GM18511 (cell line): Measurements from ENCODE around the gene TFCP2L1.

Source experiments
- ATAC-seq: cut with Tn5 transposase; IDR thresholded peaks from one replicate; pipeline ENCODE4 v1.9.1; 2021; ENCODE audit warnings: mild to moderate bottlenecking, moderate library complexity; ENCODE audit not compliant: unreplicated experiment

The TFCP2L1 gene

GRCh38 chr2:121295911-121296650 lies 11.1 kb upstream of the TFCP2L1 start:
- no peak for ATAC-seq

- no peak for ATAC-seq
Measured at GRCh38 chr2:121294881-121295840, 10.2 kb upstream of the TFCP2L1 start.

- no peak for ATAC-seq
Measured at GRCh38 chr2:121293450-121294325, 8.7 kb upstream of the TFCP2L1 start.

- no peak for ATAC-seq
Measured at GRCh38 chr2:121291251-121291580, 6.2 kb upstream of the TFCP2L1 start.

GRCh38 chr2:121289271-121289670 lies 4.3 kb upstream of the TFCP2L1 start:
- ATAC-seq = no peak

DNA sequence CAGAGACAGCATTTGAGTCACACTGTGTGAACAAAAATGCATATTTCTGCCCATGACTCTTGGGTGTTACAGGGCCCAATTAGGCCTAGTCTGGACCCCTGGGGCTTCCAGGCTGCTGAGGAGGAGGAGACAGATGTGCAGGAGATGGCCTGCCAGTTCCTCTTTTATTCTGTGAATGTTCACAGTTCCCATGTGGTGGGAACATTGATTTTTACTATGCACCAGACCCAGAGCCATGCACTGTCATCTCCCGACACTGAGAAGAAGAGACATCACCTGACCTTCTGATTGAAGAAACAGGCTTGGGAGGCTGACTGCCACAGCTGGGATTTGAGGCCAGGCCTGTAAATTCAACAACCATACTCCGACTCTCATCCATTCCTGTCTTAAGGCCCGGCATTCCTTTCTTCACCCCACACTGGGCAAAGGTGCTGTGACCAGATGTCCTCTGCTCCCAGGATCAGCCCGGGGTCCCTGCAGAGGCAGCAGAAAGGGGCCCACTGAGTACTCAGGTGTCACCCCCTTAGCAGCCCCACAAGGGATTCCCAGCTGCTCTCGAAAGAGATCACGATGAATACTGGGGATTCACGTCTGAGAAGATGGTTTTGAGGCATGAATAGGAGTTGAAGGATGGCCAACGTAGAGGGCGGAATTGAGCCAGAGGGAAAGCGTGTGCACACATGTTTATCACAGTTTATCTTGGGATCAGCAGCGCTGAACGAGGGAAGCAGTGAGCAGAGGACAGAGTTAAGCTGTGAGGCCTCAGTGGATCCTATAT lies 3.6 kb upstream of the TFCP2L1 start:
- no peak for ATAC-seq

DNA sequence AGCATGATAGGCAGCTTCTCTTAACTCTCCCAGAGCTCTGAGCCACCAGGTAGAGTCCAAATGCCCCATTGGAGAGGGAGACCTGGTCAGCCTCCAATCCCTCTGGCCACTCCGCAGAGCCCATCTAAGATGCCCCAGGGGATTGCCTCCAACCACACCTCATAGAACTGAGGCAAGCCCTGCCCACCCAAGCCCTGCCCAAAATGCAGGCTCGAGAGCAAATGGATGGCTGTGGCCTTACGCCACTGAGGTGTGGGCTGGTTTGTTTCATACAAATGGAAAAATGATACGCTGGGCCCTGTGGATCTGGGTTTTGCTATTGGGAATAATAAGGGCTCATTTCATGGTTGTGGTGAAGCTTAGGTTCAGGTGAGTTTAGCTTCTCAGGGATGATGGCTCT lies 3.0 kb upstream of the TFCP2L1 start:
- ATAC-seq = no peak

- ATAC-seq = no peak
Measured at GRCh38 chr2:121287146-121287798, 2.3 kb upstream of the TFCP2L1 start.

GRCh38 chr2:121286506-121286905 lies 1.5 kb upstream of the TFCP2L1 start:
- no peak for ATAC-seq

- no peak for ATAC-seq
Measured at GRCh38 chr2:121285926-121286325, 924 bp upstream of the TFCP2L1 start.

GRCh38 chr2:121283670-121284462 lies 1.1 kb downstream of the TFCP2L1 start:
- ATAC-seq = no peak

DNA sequence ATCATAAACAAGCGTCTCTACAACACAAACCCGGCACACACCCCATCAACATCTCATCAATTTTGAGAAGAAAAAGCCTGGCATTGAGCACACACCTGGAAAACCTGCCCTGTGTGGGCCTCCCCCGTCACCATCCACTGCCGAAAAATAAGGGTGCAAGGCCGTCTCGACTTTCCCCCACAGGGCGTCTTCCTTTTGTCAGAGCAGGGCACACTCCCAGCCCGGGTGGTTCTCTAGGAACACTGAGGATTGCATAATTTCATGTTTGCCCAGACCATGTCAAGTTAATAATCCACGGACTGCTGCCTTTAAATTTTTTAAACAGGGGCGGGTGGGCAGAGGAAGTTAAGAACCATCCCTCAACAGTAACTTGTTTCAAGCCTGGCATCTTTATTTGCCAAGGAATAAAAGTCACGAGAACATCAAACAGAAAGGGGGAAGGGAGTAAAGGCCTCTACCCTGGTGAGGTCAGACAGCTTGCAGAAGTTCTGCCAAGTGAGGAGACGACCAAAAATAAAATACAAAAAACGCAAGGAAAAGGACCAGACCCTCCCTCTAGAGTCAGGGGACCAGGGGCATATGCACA lies 2.1 kb downstream of the TFCP2L1 start:
- ATAC-seq = no peak

DNA sequence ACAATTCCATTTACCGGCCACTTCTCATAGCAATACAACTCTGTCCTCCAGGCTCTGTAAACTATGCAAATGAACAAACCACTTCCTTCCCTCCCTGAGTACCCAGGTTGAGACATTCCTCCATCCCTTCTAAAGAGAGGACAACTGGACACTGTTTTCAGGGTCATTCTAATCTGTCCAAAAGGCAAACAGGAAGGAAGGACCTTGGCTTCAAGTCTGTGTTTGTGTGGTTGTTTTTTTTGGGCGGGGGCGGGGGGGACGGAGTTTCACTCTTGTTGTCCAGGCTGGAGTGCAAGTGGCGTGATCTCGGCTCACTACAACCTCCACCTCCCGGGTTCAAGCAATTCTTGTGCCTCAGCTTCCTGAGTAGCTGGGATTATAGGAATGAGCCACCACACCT lies 3.3 kb downstream of the TFCP2L1 start:
- ATAC-seq = no peak

DNA sequence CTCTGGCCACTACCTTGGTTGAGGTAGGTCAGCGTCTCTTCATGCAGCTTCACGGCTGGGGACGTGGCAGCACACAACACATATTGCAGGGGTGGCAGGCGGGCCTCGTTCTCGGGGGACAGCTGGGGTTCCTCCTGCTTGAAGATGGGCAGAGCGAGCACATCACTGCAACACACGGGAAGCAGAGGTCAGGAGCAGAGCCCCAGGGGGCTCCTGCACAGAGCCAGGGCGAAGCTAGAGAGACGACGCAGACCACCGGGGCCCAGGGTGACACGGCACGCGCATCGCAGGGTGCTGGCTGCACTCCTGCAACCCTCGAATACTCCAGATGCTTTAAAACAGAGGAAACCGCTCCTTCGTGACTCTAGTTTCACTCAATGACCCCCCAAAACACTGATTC lies 3.9 kb downstream of the TFCP2L1 start:
- no peak for ATAC-seq

GRCh38 chr2:121279476-121280220 lies 5.4 kb downstream of the TFCP2L1 start:
- ATAC-seq = no peak

DNA sequence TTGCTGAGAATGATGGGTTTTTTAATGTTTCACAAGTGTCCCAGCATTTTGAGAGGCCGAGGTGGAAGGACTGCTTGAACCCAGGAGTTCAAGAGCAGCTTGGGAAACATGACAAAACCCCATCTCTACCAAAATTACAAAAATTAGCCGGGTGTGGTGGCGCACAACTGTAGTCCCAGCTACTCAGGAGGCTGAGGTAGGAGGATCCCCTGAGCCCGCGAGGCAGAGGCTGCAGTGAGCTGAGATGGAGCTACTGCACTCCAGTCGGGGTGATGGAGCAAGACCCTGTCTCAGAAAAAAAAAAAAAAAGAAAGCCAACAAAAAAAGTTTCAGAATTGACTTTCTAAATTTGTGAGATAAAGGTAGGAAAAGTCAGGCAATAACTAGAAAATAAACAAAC lies 8.7 kb downstream of the TFCP2L1 start:
- ATAC-seq = no peak

- no peak for ATAC-seq
Measured at GRCh38 chr2:121273116-121273515, 11.9 kb downstream of the TFCP2L1 start.

GRCh38 chr2:121272596-121272995 lies 12.4 kb downstream of the TFCP2L1 start:
- ATAC-seq = no peak
